ENCODE results near the gene PALMD. TPM values are rescaled to one million over a fixed set of nuclear protein-coding genes. Genes with fewer than 3 reads are reported as not detected.

Gene PALMD
- polyA plus RNA-seq, 1 donor from 2014 or later: not detected

GRCh38 chr1:99621340-99621901 is 24.5 kb upstream of the PALMD start:
- Mint-ChIP-seq H3K4me1 (no peaks in the 10 kb centered on the region), H3K27ac (no peak overlapping the region), H3K4me3 (no peak overlapping the region), H3K27me3 (peaks cover 3% of the 10 kb centered on the region), H3K36me3 (no peaks in the 10 kb centered on the region), H3K9me3 (no peaks in the 10 kb centered on the region)

GRCh38 chr1:99622702-99623347 is 23.1 kb upstream of the PALMD start:
- Mint-ChIP-seq H3K4me1 (no peaks in the 10 kb centered on the region), H3K27ac (no peak overlapping the region), H3K9me3 (no peaks in the 10 kb centered on the region), H3K27me3 (peaks cover 3% of the 10 kb centered on the region), H3K36me3 (no peaks in the 10 kb centered on the region), H3K4me3 (no peak overlapping the region)

GRCh38 chr1:99623554-99623953 is 22.4 kb upstream of the PALMD start:
- Mint-ChIP-seq H3K27ac (no peak overlapping the region), H3K4me1 (no peaks in the 10 kb centered on the region), H3K36me3 (no peaks in the 10 kb centered on the region), H3K27me3 (peaks cover 3% of the 10 kb centered on the region), H3K9me3 (no peaks in the 10 kb centered on the region), H3K4me3 (no peak overlapping the region)

- Mint-ChIP-seq H3K27ac (no peak overlapping the region), H3K4me1 (no peaks in the 10 kb centered on the region), H3K27me3 (no peaks in the 10 kb centered on the region), H3K9me3 (no peaks in the 10 kb centered on the region), H3K4me3 (no peak overlapping the region), H3K36me3 (peaks cover 1% of the 10 kb centered on the region)
These were observed 18.3 kb upstream of the PALMD start for GRCh38 chr1:99627615-99628014.

GRCh38 chr1:99629164-99629563 is 16.7 kb upstream of the PALMD start:
- no peaks in the 10 kb centered on the region for H3K27me3 Mint-ChIP-seq
- no peaks in the 10 kb centered on the region for H3K4me1 Mint-ChIP-seq
- H3K9me3 Mint-ChIP-seq: no peaks in the 10 kb centered on the region
- H3K27ac Mint-ChIP-seq: no peak overlapping the region
- H3K4me3 Mint-ChIP-seq: no peak overlapping the region
- H3K36me3 Mint-ChIP-seq: peaks cover 1% of the 10 kb centered on the region

- Mint-ChIP-seq H3K9me3 (no peaks in the 10 kb centered on the region), H3K4me1 (no peaks in the 10 kb centered on the region), H3K27ac (no peak overlapping the region), H3K27me3 (no peaks in the 10 kb centered on the region), H3K36me3 (no peaks in the 10 kb centered on the region), H3K4me3 (no peak overlapping the region)
These were observed 10.8 kb upstream of the PALMD start for GRCh38 chr1:99634971-99635624.

GRCh38 chr1:99635664-99636063 is 10.2 kb upstream of the PALMD start:
- no peaks in the 10 kb centered on the region for H3K36me3 Mint-ChIP-seq
- no peaks in the 10 kb centered on the region for H3K27me3 Mint-ChIP-seq
- no peaks in the 10 kb centered on the region for H3K9me3 Mint-ChIP-seq
- H3K27ac Mint-ChIP-seq: no peak overlapping the region
- no peak overlapping the region for H3K4me3 Mint-ChIP-seq
- no peaks in the 10 kb centered on the region for H3K4me1 Mint-ChIP-seq

- H3K9me3 Mint-ChIP-seq: no peaks in the 10 kb centered on the region
- no peaks in the 10 kb centered on the region for H3K27me3 Mint-ChIP-seq
- no peak overlapping the region for H3K4me3 Mint-ChIP-seq
- H3K27ac Mint-ChIP-seq: no peak overlapping the region
- no peaks in the 10 kb centered on the region for H3K4me1 Mint-ChIP-seq
- no peaks in the 10 kb centered on the region for H3K36me3 Mint-ChIP-seq
These were observed 9.2 kb upstream of the PALMD start for GRCh38 chr1:99636647-99637175.

- no peaks in the 10 kb centered on the region for H3K27me3 Mint-ChIP-seq
- no peaks in the 10 kb centered on the region for H3K4me1 Mint-ChIP-seq
- no peaks in the 10 kb centered on the region for H3K9me3 Mint-ChIP-seq
- no peak overlapping the region for H3K27ac Mint-ChIP-seq
- no peak overlapping the region for H3K4me3 Mint-ChIP-seq
- H3K36me3 Mint-ChIP-seq: no peaks in the 10 kb centered on the region
These were observed 7.1 kb upstream of the PALMD start for GRCh38 chr1:99638853-99639252.

- no peaks in the 10 kb centered on the region for H3K4me1 Mint-ChIP-seq
- no peak overlapping the region for H3K27ac Mint-ChIP-seq
These were observed 6.5 kb upstream of the PALMD start for GRCh38 chr1:99639408-99639807.

GRCh38 chr1:99639945-99640344 is 6.0 kb upstream of the PALMD start:
- H3K27me3 Mint-ChIP-seq: no peaks in the 10 kb centered on the region
- H3K36me3 Mint-ChIP-seq: no peaks in the 10 kb centered on the region
- H3K4me1 Mint-ChIP-seq: no peaks in the 10 kb centered on the region
- H3K9me3 Mint-ChIP-seq: no peaks in the 10 kb centered on the region
- H3K27ac Mint-ChIP-seq: no peak overlapping the region
- H3K4me3 Mint-ChIP-seq: no peak overlapping the region

More at GRCh38 chr1:99639408-99639807, 6.5 kb upstream of the PALMD start:
- Mint-ChIP-seq H3K27me3 (no peaks in the 10 kb centered on the region), H3K9me3 (no peaks in the 10 kb centered on the region), H3K4me3 (no peak overlapping the region), H3K36me3 (no peaks in the 10 kb centered on the region)

- Mint-ChIP-seq H3K4me1 (no peaks in the 10 kb centered on the region), H3K4me3 (no peak overlapping the region), H3K9me3 (no peaks in the 10 kb centered on the region), H3K27me3 (peaks cover 4% of the 10 kb centered on the region), H3K27ac (no peak overlapping the region), H3K36me3 (no peaks in the 10 kb centered on the region)
These were observed 5.2 kb upstream of the PALMD start for GRCh38 chr1:99640672-99641071.

- Mint-ChIP-seq H3K27ac (no peak overlapping the region), H3K36me3 (no peaks in the 10 kb centered on the region), H3K27me3 (peaks cover 9% of the 10 kb centered on the region), H3K9me3 (no peaks in the 10 kb centered on the region), H3K4me1 (no peaks in the 10 kb centered on the region), H3K4me3 (no peak overlapping the region)
These were observed 4.4 kb upstream of the PALMD start for GRCh38 chr1:99641558-99641957.

- H3K27ac Mint-ChIP-seq: no peak overlapping the region
- H3K27me3 Mint-ChIP-seq: peaks cover 10% of the 10 kb centered on the region
- H3K4me1 Mint-ChIP-seq: no peaks in the 10 kb centered on the region
- H3K9me3 Mint-ChIP-seq: no peaks in the 10 kb centered on the region
- no peaks in the 10 kb centered on the region for H3K36me3 Mint-ChIP-seq
- H3K4me3 Mint-ChIP-seq: no peak overlapping the region
These were observed 3.9 kb upstream of the PALMD start for GRCh38 chr1:99642053-99642452.

- no peak overlapping the region for H3K4me3 Mint-ChIP-seq
- peaks cover 12% of the 10 kb centered on the region for H3K27me3 Mint-ChIP-seq
- no peaks in the 10 kb centered on the region for H3K4me1 Mint-ChIP-seq
These were observed 2.7 kb upstream of the PALMD start for GRCh38 chr1:99643021-99643779.

More at GRCh38 chr1:99643021-99643779, 2.7 kb upstream of the PALMD start:
- H3K36me3 Mint-ChIP-seq: no peaks in the 10 kb centered on the region
- no peak overlapping the region for H3K27ac Mint-ChIP-seq
- no peaks in the 10 kb centered on the region for H3K9me3 Mint-ChIP-seq

Measured in IgD-negative memory B cell (primary cell).